HepG2 (cell line): ENCODE results near the gene IARS2. TPM values are rescaled to one million over a fixed set of nuclear protein-coding genes. Genes with fewer than 3 reads are reported as not detected.

ENCODE experiments used
- AGO1 ChIP-seq: fragments of 200-400 bp; formaldehyde crosslinking; IDR thresholded peaks from 2 replicates; pipeline ENCODE4 v1.6.1; 2017; ENCODE audit warnings: mild to moderate bottlenecking, low read depth, low read length, moderate library complexity; ENCODE audit not compliant: poor library complexity, severe bottlenecking
- MTA1 ChIP-seq: sonication (generic); formaldehyde crosslinking; IDR thresholded peaks from 2 replicates; pipeline ENCODE4 v1.4.0; 2020; ENCODE audit warnings: missing genetic modification reagents, mild to moderate bottlenecking, borderline replicate concordance
- SP140L ChIP-seq: sonication (generic); formaldehyde crosslinking; IDR thresholded peaks from 2 replicates; pipeline ENCODE4 v1.4.0; 2020; ENCODE audit warnings: missing genetic modification reagents, borderline replicate concordance
- ZKSCAN5 ChIP-seq: sonication (generic); formaldehyde crosslinking; IDR thresholded peaks from 2 replicates; pipeline ENCODE4 v1.5.1; 2020; ENCODE audit warnings: mild to moderate bottlenecking, missing genetic modification reagents
- ZNF350 ChIP-seq: sonication (generic); formaldehyde crosslinking; IDR thresholded peaks from 2 replicates; pipeline ENCODE4 v1.4.0; 2020; ENCODE audit warnings: mild to moderate bottlenecking, low read depth, missing genetic modification reagents, borderline replicate concordance
- ZNF547 ChIP-seq: sonication (generic); formaldehyde crosslinking; IDR thresholded peaks from 2 replicates; pipeline ENCODE4 v1.5.1; 2020; ENCODE audit warnings: mild to moderate bottlenecking, missing genetic modification reagents
- ZNF567 ChIP-seq: sonication (generic); formaldehyde crosslinking; IDR thresholded peaks from 2 replicates; pipeline ENCODE4 v1.8.1; 2023; ENCODE audit warnings: mild to moderate bottlenecking, missing genetic modification reagents, borderline replicate concordance
- ZNF788 ChIP-seq: sonication (generic); formaldehyde crosslinking; IDR thresholded peaks from 2 replicates; pipeline ENCODE4 v1.5.0; 2020; ENCODE audit warnings: mild to moderate bottlenecking, missing genetic modification reagents, borderline replicate concordance
- ZNF792 ChIP-seq: IDR thresholded peaks from 2 replicates; pipeline ENCODE4 v1.6.1; 2016
- polyA plus RNA-seq, 8 experiments: library from polyadenylated mRNA; depleted of rRNA in 3 of 8; stranded (reverse) in 7 of 8; unstranded in 1 of 8; fragments of >200 nt; fragmentation: Illumina TruSeq in 4 of 8; extraction: Trizol in 4 of 8; gene quantifications; 2 replicates each; pipeline versions ENCODE4 v1.2.1 to v1.2.3, GENCODE V29; 2011 to 2016; ENCODE audit warnings: low read depth in 4 of 8, missing spikeins in 1 of 8, mixed read lengths in 1 of 8; ENCODE audit not compliant: insufficient read depth in 1 of 8
- total RNA-seq, 5 experiments: library from RNA; depleted of rRNA; stranded (reverse); fragments of >200 nt; fragmentation: Illumina TruSeq; extraction: Trizol; gene quantifications; 2 replicates each; pipeline ENCODE4 v1.2.3, GENCODE V29; 2016; ENCODE audit warnings: low read depth in 1 of 5
- TF ChIP-seq, protein P1 (sequence below): sonication (generic); formaldehyde crosslinking; IDR thresholded peaks from 2 replicates; pipeline ENCODE4 v1.4.0; 2020; ENCODE audit warnings: mild to moderate bottlenecking, missing genetic modification reagents
- TF ChIP-seq, protein P2 (sequence below): sonication (generic); formaldehyde crosslinking; IDR thresholded peaks from 2 replicates; pipeline ENCODE4 v1.8.1; 2023; ENCODE audit warnings: mild to moderate bottlenecking, missing genetic modification reagents
- TF ChIP-seq, protein P3 (sequence below): sonication (generic); formaldehyde crosslinking; IDR thresholded peaks from 2 replicates; pipeline ENCODE4 v1.5.0; 2020; ENCODE audit warnings: mild to moderate bottlenecking, missing genetic modification reagents
- TF ChIP-seq, protein P4 (sequence below): sonication (generic); formaldehyde crosslinking; conservative IDR thresholded peaks from 2 replicates; pipeline ENCODE4 v1.8.0; 2022; ENCODE audit warnings: low read depth, missing genetic modification reagents
- TF ChIP-seq, protein P5 (sequence below): sonication (generic); formaldehyde crosslinking; conservative IDR thresholded peaks from 2 replicates; pipeline ENCODE4 v1.4.0; 2020; ENCODE audit warnings: missing genetic modification reagents
- TF ChIP-seq, protein P6 (sequence below): sonication (generic); formaldehyde crosslinking; IDR thresholded peaks from 2 replicates; pipeline ENCODE4 v1.4.0; 2020; ENCODE audit warnings: missing genetic modification reagents, low read depth, mild to moderate bottlenecking, borderline replicate concordance

The IARS2 gene
- total and polyA plus RNA-seq, 2 of the 13 experiments (the other 11 are each of a cell fraction or from before 2014, with no cell fraction given): 28.6 to 122 TPM

DNA sequence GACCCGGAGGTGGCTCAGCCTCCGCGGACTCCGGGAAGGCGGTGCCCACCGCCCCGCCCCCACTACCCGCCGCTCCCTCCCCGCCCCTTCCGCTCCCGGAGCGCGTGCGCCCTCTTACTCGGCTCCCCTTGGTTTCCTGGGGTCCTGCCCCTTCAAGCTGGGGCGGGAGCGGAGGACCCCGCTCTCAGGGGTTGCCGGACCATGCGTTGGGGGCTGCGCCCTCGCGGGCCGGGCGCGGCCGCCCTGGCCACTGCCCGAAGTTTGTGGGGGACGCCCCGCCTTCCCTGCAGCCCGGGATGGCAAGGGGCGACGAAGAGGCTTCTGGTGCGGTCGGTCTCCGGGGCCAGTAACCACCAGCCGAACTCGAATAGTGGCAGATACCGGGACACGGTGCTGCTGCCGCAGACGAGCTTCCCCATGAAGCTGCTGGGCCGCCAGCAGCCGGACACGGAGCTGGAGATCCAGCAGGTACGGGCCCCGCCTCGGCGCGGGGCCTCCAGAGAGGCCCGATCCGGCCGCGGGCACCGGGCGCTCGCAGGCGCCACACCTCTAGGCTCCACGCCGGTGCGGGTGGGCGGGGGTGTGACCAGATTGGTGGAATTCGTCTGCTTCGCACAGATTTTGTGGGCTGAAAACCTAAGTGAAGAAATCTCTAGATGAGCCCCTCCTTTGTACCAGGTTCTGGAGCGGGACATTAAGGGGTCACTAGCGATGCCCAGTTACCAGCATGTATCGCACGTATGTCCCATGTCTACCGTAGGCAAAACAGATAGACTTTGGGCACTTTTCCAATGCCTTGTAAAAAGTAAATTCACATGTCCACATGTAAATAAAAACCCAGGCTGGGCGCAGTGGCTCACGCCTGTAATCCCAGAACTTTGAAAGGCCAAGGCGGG lies at the start of gene IARS2 (continued):
- TF ChIP-seq, protein P1, sequence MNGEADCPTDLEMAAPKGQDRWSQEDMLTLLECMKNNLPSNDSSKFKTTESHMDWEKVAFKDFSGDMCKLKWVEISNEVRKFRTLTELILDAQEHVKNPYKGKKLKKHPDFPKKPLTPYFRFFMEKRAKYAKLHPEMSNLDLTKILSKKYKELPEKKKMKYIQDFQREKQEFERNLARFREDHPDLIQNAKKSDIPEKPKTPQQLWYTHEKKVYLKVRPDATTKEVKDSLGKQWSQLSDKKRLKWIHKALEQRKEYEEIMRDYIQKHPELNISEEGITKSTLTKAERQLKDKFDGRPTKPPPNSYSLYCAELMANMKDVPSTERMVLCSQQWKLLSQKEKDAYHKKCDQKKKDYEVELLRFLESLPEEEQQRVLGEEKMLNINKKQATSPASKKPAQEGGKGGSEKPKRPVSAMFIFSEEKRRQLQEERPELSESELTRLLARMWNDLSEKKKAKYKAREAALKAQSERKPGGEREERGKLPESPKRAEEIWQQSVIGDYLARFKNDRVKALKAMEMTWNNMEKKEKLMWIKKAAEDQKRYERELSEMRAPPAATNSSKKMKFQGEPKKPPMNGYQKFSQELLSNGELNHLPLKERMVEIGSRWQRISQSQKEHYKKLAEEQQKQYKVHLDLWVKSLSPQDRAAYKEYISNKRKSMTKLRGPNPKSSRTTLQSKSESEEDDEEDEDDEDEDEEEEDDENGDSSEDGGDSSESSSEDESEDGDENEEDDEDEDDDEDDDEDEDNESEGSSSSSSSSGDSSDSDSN (CRISPR knock-in tag): peak; percentile 96
- TF ChIP-seq ZNF567 (peak; percentile 19; the same call in 1 of the 2 replicates), SP140L (no peak), MTA1 (CRISPR knock-in tag) (0 out of 2 replicates have a peak, but pooled peaks have one; percentile 24), ZNF547 (CRISPR knock-in tag) (peak; percentile 86), ZKSCAN5 (CRISPR knock-in tag) (no peak), AGO1 (peak; percentile 35), ZNF792 (peak; percentile 75; the same call in 1 of the 2 replicates), ZNF350 (CRISPR knock-in tag) (no peak; the same call in 1 of the 2 replicates), ZNF788 (CRISPR knock-in tag) (peak; percentile 56; the same call in 1 of the 2 replicates)
- TF ChIP-seq, protein P2, sequence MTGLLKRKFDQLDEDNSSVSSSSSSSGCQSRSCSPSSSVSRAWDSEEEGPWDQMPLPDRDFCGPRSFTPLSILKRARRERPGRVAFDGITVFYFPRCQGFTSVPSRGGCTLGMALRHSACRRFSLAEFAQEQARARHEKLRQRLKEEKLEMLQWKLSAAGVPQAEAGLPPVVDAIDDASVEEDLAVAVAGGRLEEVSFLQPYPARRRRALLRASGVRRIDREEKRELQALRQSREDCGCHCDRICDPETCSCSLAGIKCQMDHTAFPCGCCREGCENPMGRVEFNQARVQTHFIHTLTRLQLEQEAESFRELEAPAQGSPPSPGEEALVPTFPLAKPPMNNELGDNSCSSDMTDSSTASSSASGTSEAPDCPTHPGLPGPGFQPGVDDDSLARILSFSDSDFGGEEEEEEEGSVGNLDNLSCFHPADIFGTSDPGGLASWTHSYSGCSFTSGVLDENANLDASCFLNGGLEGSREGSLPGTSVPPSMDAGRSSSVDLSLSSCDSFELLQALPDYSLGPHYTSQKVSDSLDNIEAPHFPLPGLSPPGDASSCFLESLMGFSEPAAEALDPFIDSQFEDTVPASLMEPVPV (CRISPR knock-in tag): peak; percentile 55; the same call in 1 of the 2 replicates
- TF ChIP-seq, protein P3, sequence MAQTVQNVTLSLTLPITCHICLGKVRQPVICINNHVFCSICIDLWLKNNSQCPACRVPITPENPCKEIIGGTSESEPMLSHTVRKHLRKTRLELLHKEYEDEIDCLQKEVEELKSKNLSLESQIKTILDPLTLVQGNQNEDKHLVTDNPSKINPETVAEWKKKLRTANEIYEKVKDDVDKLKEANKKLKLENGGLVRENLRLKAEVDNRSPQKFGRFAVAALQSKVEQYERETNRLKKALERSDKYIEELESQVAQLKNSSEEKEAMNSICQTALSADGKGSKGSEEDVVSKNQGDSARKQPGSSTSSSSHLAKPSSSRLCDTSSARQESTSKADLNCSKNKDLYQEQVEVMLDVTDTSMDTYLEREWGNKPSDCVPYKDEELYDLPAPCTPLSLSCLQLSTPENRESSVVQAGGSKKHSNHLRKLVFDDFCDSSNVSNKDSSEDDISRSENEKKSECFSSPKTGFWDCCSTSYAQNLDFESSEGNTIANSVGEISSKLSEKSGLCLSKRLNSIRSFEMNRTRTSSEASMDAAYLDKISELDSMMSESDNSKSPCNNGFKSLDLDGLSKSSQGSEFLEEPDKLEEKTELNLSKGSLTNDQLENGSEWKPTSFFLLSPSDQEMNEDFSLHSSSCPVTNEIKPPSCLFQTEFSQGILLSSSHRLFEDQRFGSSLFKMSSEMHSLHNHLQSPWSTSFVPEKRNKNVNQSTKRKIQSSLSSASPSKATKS: no peak
- TF ChIP-seq, protein P4, sequence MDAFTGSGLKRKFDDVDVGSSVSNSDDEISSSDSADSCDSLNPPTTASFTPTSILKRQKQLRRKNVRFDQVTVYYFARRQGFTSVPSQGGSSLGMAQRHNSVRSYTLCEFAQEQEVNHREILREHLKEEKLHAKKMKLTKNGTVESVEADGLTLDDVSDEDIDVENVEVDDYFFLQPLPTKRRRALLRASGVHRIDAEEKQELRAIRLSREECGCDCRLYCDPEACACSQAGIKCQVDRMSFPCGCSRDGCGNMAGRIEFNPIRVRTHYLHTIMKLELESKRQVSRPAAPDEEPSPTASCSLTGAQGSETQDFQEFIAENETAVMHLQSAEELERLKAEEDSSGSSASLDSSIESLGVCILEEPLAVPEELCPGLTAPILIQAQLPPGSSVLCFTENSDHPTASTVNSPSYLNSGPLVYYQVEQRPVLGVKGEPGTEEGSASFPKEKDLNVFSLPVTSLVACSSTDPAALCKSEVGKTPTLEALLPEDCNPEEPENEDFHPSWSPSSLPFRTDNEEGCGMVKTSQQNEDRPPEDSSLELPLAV (CRISPR knock-in tag): no peak
- TF ChIP-seq, protein P5, sequence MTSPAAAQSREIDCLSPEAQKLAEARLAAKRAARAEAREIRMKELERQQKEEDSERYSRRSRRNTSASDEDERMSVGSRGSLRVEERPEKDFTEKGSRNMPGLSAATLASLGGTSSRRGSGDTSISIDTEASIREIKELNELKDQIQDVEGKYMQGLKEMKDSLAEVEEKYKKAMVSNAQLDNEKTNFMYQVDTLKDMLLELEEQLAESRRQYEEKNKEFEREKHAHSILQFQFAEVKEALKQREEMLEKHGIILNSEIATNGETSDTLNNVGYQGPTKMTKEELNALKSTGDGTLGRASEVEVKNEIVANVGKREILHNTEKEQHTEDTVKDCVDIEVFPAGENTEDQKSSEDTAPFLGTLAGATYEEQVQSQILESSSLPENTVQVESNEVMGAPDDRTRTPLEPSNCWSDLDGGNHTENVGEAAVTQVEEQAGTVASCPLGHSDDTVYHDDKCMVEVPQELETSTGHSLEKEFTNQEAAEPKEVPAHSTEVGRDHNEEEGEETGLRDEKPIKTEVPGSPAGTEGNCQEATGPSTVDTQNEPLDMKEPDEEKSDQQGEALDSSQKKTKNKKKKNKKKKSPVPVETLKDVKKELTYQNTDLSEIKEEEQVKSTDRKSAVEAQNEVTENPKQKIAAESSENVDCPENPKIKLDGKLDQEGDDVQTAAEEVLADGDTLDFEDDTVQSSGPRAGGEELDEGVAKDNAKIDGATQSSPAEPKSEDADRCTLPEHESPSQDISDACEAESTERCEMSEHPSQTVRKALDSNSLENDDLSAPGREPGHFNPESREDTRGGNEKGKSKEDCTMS (CRISPR knock-in tag): no peak
- TF ChIP-seq, protein P6, sequence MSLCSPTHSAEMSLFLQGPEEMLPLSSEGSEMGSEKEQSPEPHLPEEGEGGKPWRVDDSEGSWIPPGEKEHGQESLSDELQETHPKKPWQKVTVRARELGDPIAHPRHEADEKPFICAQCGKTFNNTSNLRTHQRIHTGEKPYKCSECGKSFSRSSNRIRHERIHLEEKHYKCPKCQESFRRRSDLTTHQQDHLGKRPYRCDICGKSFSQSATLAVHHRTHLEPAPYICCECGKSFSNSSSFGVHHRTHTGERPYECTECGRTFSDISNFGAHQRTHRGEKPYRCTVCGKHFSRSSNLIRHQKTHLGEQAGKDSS (CRISPR knock-in tag): peak; percentile 54; the same call in 1 of the 2 replicates
